ENCODE measurements around the gene C2CD2L. TPM values are rescaled to one million over a fixed set of nuclear protein-coding genes. Genes with fewer than 3 reads are reported as not detected.
A peak's percentile ranks its signal among the peaks of the same experiment; 100 is the strongest.

C2CD2L gene
- polyA plus RNA-seq, 2 of the 4 experiments (the other 2 are of a cell fraction): 2.4 to 4.8 TPM

DNA sequence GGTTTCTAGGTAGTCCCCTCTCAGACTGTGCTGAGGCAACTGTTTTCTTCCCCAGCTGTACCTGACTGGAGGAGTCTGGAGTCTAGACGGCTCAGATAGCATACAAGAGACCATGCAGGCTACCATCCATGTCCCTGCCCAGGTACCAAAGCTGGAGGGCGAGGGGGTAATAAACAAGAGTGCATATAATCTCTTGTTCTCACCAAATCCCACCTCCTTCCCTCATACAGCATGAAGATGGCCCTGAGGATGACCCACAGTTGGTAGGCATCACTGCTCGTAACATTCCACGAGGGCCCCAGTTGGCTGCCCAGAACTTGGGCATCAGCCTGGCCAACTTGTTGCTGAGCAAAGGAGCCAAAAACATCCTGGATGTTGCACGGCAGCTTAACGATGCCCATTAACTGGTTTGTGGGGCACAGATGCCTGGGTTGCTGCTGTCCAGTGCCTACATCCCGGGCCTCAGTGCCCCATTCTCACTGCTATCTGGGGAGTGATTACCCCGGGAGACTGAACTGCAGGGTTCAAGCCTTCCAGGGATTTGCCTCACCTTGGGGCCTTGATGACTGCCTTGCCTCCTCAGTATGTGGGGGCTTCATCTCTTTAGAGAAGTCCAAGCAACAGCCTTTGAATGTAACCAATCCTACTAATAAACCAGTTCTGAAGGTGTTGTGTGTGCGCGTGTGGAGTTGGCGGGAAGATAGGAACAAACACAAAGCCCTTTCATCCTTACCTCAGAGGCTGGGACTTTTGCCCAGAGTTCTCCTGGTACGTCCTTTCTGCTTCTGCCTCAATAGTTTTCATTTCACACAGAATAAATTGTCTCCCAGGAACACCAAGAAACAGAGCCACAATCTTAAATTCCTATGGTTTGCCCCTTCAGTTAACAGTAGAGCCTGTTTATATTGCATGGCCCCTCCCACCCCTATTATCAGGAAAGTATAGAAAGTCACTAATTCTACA lies 14.0 kb upstream of the C2CD2L start:
- ChIA-PET POLR2A (interaction anchor here (0.7 to 2.2 kb wide), 2 partner anchors 8 to 10 kb away, joined by 4 to 31 read pairs; partner anchors contain the start of gene HMBS), CTCF (interaction anchor here (0.7 to 1.9 kb wide), 5 partner anchors 8 to 268 kb away, joined by 3 to 21 read pairs (median 4); partner anchors contain the start of genes C2CD2L and HMBS)
- no peaks in the 10 kb centered on the region for H3K9me3 ChIP-seq
- FAIRE-seq (no peak), DNase-seq (ENCODE audit: low read depth in 1 of 2, low spot score in 1 of 2) (no peak), ATAC-seq (no peak)
- peak overlapping the region; percentile 89 to 100; a peak in 5 of 6 replicates for H3K27ac ChIP-seq
- peak overlapping the region; percentile 68 for H3K4me3 ChIP-seq
- peak overlapping the region; percentile 89 for H3K4me2 ChIP-seq
- H3K4me1 ChIP-seq: peaks cover 28% of the 10 kb centered on the region
- TF ChIP-seq JUNB (IDR thresholded peaks at IDR 0.05): no peak
- TF ChIP-seq RFX5 (IDR thresholded peaks at IDR 0.05): no peak
- TF ChIP-seq, protein P1, sequence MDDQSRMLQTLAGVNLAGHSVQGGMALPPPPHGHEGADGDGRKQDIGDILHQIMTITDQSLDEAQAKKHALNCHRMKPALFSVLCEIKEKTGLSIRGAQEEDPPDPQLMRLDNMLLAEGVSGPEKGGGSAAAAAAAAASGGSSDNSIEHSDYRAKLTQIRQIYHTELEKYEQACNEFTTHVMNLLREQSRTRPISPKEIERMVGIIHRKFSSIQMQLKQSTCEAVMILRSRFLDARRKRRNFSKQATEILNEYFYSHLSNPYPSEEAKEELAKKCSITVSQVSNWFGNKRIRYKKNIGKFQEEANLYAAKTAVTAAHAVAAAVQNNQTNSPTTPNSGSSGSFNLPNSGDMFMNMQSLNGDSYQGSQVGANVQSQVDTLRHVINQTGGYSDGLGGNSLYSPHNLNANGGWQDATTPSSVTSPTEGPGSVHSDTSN (IDR thresholded peaks at IDR 0.05): peak; percentile 60; the same call in 1 of the 2 replicates
- no peak for TF ChIP-seq HEYL (CRISPR knock-in tag; IDR thresholded peaks at IDR 0.05)
- 45% methylated on average over 9 of the region's 12 CpGs for WGBS (ENCODE audit: missing lambda C conversion rate)

DNA sequence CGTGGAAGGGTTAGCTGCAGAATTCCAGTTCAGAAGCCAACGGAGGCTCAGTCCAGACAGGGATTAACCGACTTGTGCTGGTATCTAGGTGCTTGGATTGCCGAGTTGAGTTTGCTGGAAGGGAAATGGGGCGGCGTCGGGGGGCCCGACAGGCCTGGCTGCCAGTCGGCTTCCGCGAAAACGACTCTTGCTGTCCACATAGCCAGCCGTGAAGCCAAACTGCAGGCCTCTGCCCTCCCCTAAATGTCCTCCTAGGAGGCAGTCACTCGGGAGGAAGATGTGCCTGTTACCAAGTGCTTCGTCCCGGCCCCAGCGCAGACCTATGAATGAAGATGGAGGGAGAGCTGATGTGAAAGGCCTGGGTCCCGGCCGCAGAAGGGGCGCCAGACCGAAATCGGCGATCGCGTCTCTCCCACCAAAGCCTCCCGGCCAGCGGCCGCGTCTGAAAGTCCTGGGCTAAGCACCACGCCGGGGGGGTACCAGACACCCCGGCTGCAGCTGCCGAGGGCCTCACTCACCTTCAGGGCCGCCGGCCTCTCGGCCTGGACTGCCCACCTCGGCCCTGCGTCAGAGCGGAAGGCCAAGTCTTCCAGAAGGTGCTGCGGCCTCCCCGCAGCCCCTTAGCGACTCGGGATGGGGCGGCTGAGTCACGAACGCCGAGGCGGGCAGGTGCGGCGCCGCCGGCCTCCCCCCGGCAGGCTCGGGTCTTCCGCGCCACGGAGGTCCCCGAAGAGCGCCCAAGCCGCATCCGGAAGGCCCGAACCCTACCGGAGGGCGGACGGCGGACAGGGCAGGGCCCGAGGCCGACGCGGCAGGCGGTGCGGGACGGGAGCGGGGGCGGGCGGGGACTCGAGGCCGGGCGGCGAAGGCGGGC lies 13.0 kb upstream of the C2CD2L start:
- Histone ChIP-seq H3K4me2 (peak overlapping the region; percentile 89), H3K27ac (peak overlapping the region; percentile 89 to 100), H3K4me1 (peaks cover 28% of the 10 kb centered on the region), H3K4me3 (peak overlapping the region; percentile 68), H3K9me3 (no peaks in the 10 kb centered on the region)
- under 1% methylated on average over 7 of the region's 81 CpGs for WGBS (ENCODE audit: missing lambda C conversion rate)
- TF ChIP-seq HOXB13 (CRISPR knock-in tag; IDR thresholded peaks at IDR 0.05; ENCODE audit: low read depth): no peak
- peak in 1 of 2 experiments; percentile 55; a peak in 2 of 5 replicates for TF ChIP-seq JUN (IDR thresholded peaks at IDR 0.05)
- TF ChIP-seq PHF8 (IDR thresholded peaks at IDR 0.05; ENCODE audit: borderline replicate concordance, low read depth): 0 out of 2 replicates have a peak, but pooled peaks have one; percentile 27
- TF ChIP-seq POLR2A (IDR thresholded peaks at IDR 0.05; ENCODE audit: low read length): peak; percentile 32
- no peak for DNase-seq (ENCODE audit: low read depth in 1 of 2, low spot score in 1 of 2)
- ChIA-PET POLR2A (interaction anchor here (0.7 to 2.2 kb wide), 13 partner anchors 9 to 244 kb away, joined by 3 to 31 read pairs (median 5); partner anchors contain the start of genes C2CD2L, HINFP, HMBS and HYOU1), CTCF (interaction anchor here (0.6 to 1.9 kb wide), 13 partner anchors 9 to 339 kb away, joined by 3 to 21 read pairs (median 4); partner anchors contain the start of genes C2CD2L, HMBS, NLRX1 and VPS11)
- FAIRE-seq: no peak
- ATAC-seq: peak; percentile 7 to 17; a peak in 4 of 6 replicates

DNA sequence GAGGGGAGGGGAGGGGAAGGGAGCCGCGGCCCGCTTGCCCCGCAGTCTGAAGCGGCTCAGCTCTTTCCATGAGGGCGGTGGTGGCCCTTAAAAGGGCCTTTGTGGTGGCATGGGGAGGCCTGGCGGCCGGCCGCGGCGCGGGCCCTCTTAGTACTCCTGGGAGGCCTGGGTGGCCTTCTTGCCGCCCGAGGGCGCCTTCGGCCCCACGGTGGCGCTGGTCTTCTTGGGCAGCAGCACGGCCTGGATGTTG lies 12.4 kb upstream of the C2CD2L start:
- ATAC-seq: peak; percentile 81 to 83
- WGBS (ENCODE audit: missing lambda C conversion rate): 0% methylated on average over 1 of the region's 19 CpGs
- ChIA-PET CTCF (interaction anchor here (0.6 to 1.9 kb wide), 14 partner anchors 10 to 338 kb away, joined by 3 to 21 read pairs (median 4); partner anchors contain the start of genes C2CD2L, HMBS, NLRX1 and VPS11), POLR2A (interaction anchor here (0.6 to 2.2 kb wide), 13 partner anchors 10 to 244 kb away, joined by 3 to 31 read pairs (median 5); partner anchors contain the start of genes C2CD2L, HINFP, HMBS and HYOU1)
- DNase-seq (ENCODE audit: low read depth in 1 of 2, low spot score in 1 of 2): no peak
- peaks cover 29% of the 10 kb centered on the region for H3K4me1 ChIP-seq
- FAIRE-seq: no peak
- H3K27ac ChIP-seq: peak overlapping the region; percentile 89 to 100
- no peaks in the 10 kb centered on the region for H3K9me3 ChIP-seq
- peak overlapping the region; percentile 89 for H3K4me2 ChIP-seq
- peak overlapping the region; percentile 68 for H3K4me3 ChIP-seq
- TF ChIP-seq, protein P2, sequence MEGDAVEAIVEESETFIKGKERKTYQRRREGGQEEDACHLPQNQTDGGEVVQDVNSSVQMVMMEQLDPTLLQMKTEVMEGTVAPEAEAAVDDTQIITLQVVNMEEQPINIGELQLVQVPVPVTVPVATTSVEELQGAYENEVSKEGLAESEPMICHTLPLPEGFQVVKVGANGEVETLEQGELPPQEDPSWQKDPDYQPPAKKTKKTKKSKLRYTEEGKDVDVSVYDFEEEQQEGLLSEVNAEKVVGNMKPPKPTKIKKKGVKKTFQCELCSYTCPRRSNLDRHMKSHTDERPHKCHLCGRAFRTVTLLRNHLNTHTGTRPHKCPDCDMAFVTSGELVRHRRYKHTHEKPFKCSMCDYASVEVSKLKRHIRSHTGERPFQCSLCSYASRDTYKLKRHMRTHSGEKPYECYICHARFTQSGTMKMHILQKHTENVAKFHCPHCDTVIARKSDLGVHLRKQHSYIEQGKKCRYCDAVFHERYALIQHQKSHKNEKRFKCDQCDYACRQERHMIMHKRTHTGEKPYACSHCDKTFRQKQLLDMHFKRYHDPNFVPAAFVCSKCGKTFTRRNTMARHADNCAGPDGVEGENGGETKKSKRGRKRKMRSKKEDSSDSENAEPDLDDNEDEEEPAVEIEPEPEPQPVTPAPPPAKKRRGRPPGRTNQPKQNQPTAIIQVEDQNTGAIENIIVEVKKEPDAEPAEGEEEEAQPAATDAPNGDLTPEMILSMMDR (IDR thresholded peaks at IDR 0.05): peak; percentile 50
- TF ChIP-seq RAD21 (conservative IDR thresholded peaks at IDR 0.05 in 1 of 2, IDR thresholded peaks at IDR 0.05 in 1 of 2) (peak; percentile 12 to 44; a peak in 2 of 5 replicates), TFCP2L1 (CRISPR knock-in tag; IDR thresholded peaks at IDR 0.05) (no peak), CEBPB (IDR thresholded peaks at IDR 0.05) (no peak), SREBF2 (IDR thresholded peaks at IDR 0.05) (no peak), MYC (IDR thresholded peaks at IDR 0.05; ENCODE audit: borderline replicate concordance, low read length) (no peak), MAFK (IDR thresholded peaks at IDR 0.05; ENCODE audit: partially characterized antibody) (no peak), FOSB (CRISPR knock-in tag; IDR thresholded peaks at IDR 0.05) (no peak), KDM5A (IDR thresholded peaks at IDR 0.05) (peak; percentile 42; the same call in 1 of the 2 replicates), HOXB5 (CRISPR knock-in tag; IDR thresholded peaks at IDR 0.05) (no peak), RARB (CRISPR knock-in tag; IDR thresholded peaks at IDR 0.05) (no peak), ZC3H11A (IDR thresholded peaks at IDR 0.05) (no peak), PHF8 (IDR thresholded peaks at IDR 0.05; ENCODE audit: borderline replicate concordance, low read depth) (no peak), SMC3 (IDR thresholded peaks at IDR 0.05) (peak; percentile 39; the same call in 1 of the 3 replicates), POLR2AphosphoS2 (conservative IDR thresholded peaks at IDR 0.05; ENCODE audit: low read length) (no peak), MAZ (IDR thresholded peaks at IDR 0.05; ENCODE audit: borderline replicate concordance, low read depth, low read length) (no peak)
- TF ChIP-seq, protein P3, sequence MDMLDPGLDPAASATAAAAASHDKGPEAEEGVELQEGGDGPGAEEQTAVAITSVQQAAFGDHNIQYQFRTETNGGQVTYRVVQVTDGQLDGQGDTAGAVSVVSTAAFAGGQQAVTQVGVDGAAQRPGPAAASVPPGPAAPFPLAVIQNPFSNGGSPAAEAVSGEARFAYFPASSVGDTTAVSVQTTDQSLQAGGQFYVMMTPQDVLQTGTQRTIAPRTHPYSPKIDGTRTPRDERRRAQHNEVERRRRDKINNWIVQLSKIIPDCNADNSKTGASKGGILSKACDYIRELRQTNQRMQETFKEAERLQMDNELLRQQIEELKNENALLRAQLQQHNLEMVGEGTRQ (IDR thresholded peaks at IDR 0.05): no peak
- TF ChIP-seq, protein P4, sequence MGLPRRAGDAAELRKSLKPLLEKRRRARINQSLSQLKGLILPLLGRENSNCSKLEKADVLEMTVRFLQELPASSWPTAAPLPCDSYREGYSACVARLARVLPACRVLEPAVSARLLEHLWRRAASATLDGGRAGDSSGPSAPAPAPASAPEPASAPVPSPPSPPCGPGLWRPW (IDR thresholded peaks at IDR 0.05): no peak
- TF ChIP-seq, protein P1 (IDR thresholded peaks at IDR 0.05): no peak

All from A549 (cell line).